RPMI7951 (cell line): ENCODE results near the gene ABCC4. TPM values are rescaled to one million over a fixed set of nuclear protein-coding genes. Genes with fewer than 3 reads are reported as not detected.

ENCODE experiments used
- DNase-seq: peaks from one replicate; pipeline ENCODE4 v3.0.0-alpha.2; 2012; ENCODE audit warnings: low read depth
- total RNA-seq: library from RNA; depleted of rRNA; stranded (reverse); fragments of >200 nt; shearing (Covaris generic); gene quantifications from 2 replicates; pipeline ENCODE4 v1.2.3, GENCODE V29; 2014

The ABCC4 gene
- total RNA-seq, 1 experiment from 2014 or later = 6.7 TPM

DNA sequence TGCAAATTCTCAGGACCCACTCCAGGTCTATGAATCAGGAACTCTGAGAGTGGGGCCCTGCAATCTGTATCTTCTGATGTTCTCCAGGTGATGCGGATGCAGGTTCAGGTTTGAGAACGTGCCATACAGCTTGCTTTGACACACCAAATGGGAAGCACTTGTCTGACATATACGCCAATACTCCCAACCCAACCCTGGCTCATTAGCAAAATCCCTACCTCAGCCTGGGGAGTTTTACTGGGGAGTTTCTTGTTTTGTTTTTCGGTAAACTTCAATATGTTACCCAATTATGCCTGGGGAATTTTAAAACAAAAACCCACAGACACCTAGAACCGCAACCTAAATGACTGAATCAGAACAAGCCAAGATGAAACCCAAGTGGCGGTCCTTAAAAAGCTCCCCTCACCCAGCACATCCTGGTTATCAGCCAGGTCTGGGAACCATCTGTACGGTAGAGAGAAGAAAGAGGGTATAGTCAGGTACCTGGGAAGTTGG is 41.2 kb downstream of the ABCC4 start:
- no peak for DNase-seq

DNA sequence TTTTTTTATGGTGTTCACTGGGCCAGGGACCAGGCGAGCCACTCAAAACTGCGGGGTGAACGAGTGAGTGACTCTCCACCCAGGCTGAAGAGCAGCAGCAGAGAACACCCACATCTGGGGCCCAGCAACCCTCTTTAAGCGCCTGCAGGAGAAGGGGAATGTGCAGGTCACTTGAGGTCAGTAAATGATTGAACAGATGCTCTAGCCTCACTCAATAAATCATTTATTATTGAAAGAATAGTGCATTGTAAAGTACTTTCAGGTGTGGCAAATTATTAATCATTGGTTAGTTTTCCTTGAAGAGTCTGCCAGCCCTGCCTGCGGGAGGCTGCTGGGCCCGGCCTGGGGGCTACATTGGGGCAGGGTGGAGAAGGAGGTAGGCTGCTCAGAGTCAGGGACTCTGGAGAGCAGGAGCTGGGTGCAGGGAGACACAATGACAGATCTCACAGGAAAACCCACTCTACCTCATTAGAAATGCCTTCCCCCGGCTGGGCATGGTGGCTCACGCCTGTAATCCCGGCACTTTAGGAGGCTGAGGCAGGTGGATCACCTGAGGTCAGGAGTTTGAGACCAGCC is 42.5 kb downstream of the ABCC4 start:
- DNase-seq = no peak

DNA sequence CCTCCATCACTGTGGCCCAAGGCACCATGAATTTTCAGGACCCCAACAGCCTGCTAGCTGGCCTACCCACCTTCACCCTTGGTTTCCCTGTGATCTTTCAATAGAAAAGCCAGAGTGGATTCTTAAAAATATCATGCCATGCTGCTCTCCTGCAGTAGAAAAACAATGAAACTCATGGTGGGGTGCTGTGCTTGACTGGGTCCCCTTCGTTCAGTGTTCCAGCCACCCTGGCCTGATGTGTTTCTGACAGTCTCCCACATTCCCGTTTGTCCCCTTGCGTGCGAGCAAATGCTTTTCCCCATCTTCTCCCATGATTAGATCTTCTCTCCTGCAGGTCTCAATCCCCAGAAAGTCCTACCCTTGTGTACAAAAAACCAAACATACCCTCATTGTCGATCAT is 43.2 kb downstream of the ABCC4 start:
- no peak for DNase-seq

GRCh38 chr13:95256091-95256490 is 45.2 kb downstream of the ABCC4 start:
- DNase-seq = peak; percentile 91

- DNase-seq = no peak
These were observed 46.0 kb downstream of the ABCC4 start for GRCh38 chr13:95255072-95255732.

DNA sequence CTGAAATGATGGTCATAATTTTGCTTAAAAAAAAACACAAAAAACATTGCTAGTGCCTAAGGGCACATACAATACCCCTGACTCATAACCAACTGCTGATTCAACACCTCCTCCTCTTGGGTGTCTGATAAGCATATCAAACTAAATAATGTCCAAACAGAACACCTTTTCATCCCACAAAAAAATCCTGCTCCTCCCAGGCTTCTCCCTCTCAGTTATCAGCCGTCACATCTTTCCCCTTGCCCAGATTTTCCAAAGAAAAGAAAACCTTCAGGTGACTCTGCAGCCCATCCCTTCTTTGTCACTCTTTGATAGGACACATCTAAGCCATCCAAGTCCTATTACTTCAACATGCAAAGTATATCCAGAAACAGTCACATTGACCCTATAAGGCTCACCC is 46.9 kb downstream of the ABCC4 start:
- peak; percentile 43 for DNase-seq

DNA sequence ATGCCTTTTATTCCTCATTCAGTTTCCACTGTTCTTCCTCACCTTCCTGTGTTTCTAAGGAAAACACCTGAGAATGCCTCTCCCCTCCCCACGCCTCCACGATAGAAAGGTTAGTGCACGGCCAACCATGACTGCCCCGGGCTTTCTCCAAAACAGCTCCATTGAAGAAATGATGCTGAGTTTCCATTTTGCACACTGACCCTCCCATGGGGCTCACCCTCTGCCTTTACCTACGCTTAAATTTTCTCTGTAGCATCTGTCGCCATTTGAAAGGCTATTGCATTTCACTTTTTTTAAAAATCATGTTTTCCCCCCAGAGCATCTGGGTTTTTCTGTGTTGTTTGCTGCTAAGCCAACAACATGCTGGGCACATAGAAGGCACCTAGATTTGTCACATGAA is 48.2 kb downstream of the ABCC4 start:
- no peak for DNase-seq

GRCh38 chr13:95251641-95252040 is 49.6 kb downstream of the ABCC4 start:
- DNase-seq = no peak

DNA sequence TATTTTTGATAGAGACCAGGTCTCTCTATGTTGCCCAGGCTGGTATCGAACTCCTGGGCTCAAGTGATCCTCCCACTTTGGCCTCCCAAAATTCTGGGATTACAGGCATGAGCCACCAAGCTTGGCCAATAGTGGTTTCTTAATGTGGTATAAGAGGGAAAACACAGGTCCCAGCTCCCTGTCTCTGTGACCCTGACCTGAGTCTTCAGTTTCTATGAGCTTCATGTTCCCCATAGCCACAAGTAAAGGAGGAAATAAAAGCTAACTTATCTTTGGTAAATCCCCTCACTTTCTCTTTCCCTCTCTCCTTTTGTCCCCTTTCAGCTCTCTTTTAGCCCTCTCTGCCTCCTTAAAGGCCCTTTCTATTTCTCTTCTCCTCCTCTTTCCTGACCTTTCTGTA is 50.3 kb downstream of the ABCC4 start:
- DNase-seq = no peak

- no peak for DNase-seq
These were observed 52.3 kb downstream of the ABCC4 start for GRCh38 chr13:95248953-95249352.

DNA sequence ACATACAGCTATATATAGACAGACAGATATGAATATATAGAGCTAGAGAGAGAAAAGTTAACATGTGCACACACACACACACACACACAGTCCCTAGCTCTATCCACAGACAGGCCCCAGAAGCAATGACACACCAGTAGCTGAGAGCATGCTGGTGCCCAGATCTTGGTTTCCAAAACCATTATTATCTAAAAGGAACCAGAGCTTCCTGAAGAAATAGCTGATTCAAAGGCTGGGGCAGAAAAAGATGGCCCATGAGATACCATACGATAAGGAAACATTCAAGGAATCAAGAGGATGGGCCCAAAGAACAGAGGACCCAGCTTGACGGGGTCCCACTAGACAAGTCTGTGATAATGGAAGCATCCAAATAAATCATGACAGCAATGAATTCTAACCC is 53.4 kb downstream of the ABCC4 start:
- no peak for DNase-seq

DNA sequence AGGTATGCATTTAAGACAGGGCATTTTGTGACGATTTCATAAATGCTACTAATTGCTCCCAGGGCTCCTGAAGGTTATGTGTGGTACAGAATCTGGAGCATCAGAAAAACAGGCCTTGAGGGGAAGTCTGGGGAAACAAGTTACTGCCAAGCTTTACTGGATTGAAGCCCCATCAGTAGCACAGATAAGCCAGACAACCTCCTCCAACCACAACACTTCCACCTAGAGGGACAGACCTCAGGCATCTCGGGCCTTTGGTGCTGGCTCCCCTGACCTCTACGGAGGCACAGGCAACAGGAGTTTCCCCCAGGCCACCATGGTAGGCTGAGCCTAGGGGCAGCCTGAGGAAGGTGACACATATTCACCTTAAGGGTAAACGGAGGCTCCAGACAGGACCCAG is 54.1 kb downstream of the ABCC4 start:
- no peak for DNase-seq

- no peak for DNase-seq
These were observed 54.8 kb downstream of the ABCC4 start for GRCh38 chr13:95246292-95247082.

DNA sequence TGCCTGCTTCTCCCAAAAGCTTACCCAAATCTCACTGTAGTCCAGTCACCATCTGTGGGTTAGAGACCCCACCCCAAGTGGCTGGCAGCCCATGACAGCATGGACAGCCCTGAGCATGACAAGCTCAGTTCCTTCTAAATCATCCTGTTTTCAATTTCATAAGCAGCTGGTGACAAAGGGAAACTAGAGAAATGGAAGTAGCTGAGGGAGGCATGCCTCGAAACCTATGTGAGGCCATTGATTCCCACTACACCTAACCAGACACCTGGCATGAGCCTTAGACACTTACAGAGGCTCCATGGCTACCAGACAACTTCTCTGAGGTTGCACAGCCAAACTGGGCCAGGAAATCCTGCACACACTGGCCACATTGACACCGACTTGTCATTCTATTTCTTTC is 56.2 kb downstream of the ABCC4 start:
- no peak for DNase-seq

DNA sequence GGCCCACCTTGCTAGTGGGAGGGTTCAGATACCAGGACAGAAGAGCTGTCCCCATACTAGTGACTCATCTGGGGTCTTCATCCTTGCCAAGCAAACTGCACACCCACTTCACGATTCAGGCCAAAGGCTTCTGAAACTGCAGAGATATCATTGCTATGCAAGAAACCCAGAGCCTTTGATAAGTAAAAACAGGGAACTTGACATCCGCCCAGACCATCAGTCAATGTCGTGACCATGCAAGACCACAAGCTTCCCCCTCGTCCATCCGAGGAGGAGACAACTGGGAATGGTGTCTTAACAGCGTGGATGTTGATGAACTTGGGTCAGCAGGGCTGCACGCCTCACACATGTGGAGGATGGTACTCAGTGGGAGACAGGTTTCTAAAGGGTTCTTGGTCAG is 58.0 kb downstream of the ABCC4 start:
- DNase-seq = no peak

GRCh38 chr13:95241321-95241720 is 59.9 kb downstream of the ABCC4 start:
- DNase-seq = no peak

DNA sequence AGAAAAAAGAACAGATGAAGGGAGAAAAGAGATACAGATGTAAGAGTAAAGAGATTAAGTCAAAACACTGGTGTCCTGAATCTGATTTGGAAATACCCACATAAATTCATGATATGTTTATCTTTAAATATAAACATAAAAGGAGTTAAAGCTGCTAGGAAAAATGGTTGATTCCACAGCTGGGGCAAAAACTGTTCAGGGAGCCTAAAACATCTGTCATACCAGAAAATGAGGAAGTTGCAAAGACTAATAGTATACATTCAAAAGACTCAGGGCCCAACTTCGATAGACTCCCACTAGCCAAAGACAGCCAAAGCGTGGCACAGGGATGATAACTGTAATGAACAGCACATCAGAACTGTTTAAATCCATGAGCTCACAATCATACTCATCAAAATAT is 62.0 kb downstream of the ABCC4 start:
- no peak for DNase-seq

GRCh38 chr13:95237310-95237870 is 63.9 kb downstream of the ABCC4 start:
- DNase-seq = no peak

GRCh38 chr13:95236774-95237173 is 64.5 kb downstream of the ABCC4 start:
- DNase-seq = no peak

DNA sequence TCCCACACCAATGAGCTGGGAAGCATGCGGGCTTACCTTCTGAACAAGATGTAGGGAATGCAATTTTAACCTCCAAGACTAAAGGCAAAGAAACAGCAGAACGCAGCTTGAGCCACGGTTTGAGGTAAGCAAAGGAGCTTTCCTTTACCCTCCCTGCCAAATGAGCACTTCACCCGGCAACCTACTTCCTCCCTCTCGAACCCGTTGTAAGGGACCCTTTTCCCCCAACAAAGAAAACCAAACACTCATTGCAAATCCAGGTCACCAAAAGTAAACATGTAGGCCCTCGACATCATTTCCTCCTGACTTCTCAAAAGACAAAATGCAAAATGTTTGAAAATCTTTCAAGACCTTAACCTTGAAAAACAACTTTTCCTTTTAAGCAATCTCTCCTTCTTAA is 65.3 kb downstream of the ABCC4 start:
- DNase-seq = no peak

GRCh38 chr13:95235199-95235756 is 66.0 kb downstream of the ABCC4 start:
- DNase-seq = no peak

DNA sequence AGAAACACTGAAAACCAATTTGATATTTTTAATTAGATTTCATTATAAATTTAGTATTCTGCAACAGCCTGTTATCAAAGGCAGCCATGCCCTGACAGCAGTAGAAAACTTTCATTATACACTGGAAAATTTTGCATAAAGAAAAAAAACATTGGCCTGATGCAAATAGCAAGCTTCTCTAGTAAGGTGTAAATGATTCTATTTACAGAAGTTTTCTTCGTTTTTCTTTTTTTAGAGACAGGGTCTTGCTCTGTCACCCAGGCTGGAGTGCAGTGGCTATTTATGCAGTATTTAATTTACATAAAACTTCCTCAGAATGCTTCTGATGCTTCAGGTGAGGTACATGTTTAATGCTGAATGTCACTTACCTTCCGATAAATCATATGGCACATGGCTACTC is 67.0 kb downstream of the ABCC4 start:
- no peak for DNase-seq
